ENCODE measurements around the gene SMYD1. TPM values are rescaled to one million over a fixed set of nuclear protein-coding genes. Genes with fewer than 3 reads are reported as not detected.

The SMYD1 gene
- total RNA-seq, 1 experiment from 2014 or later: not detected

GRCh38 chr2:88053934-88054781, 13.5 kb upstream of the SMYD1 start:
- POLR2A ChIA-PET: interaction anchor here (1.5 kb wide), 1 partner anchor 38 kb away, joined by 11 read pairs; the partner anchor contains the start of gene RNU2-63P
- H3K4me3 ChIP-seq (replicated peaks in 1 of 2; ENCODE audit: low read depth in 1 of 2, low read length in 2 of 2): peak overlapping the region; percentile 82 to 91
- H2AFZ ChIP-seq (ENCODE audit: low read depth, low read length, poor library complexity, severe bottlenecking): no peak overlapping the region
- H3K4me1 ChIP-seq (ENCODE audit: control insufficient read depth in 1 of 2, insufficient read depth in 2 of 2, low read length in 2 of 2): peaks cover 7 to 21% of the 10 kb centered on the region in 2 experiments; a peak in 3 of 4 replicates
- ATAC-seq (no peak), DNase-seq (ENCODE audit: low read depth, low spot score) (no peak)
- H3K4me2 ChIP-seq (ENCODE audit: low read length): peak overlapping the region; percentile 71
- H3K9ac ChIP-seq (ENCODE audit: low read length): peak overlapping the region; percentile 91
- intact Hi-C loops (cut with micrococcal nuclease): no loop called here
- H4K20me1 ChIP-seq (ENCODE audit: insufficient read depth): no peaks in the 10 kb centered on the region
- no peaks in the 10 kb centered on the region for H3K9me3 ChIP-seq (ENCODE audit: control insufficient read depth in 1 of 2, insufficient read depth in 1 of 2, low read depth in 1 of 2, low read length in 2 of 2)
- H3K79me2 ChIP-seq (ENCODE audit: insufficient read depth, low read length): peaks cover 26% of the 10 kb centered on the region
- no peak for TF ChIP-seq ELF1 (IDR thresholded peaks at IDR 0.05; ENCODE audit: borderline replicate concordance, low read depth)
- TF ChIP-seq SP1 (IDR thresholded peaks at IDR 0.05; ENCODE audit: low read depth): no peak
- TF ChIP-seq, protein P1, sequence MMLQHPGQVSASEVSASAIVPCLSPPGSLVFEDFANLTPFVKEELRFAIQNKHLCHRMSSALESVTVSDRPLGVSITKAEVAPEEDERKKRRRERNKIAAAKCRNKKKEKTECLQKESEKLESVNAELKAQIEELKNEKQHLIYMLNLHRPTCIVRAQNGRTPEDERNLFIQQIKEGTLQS (IDR thresholded peaks at IDR 0.05): no peak
- no peak for TF ChIP-seq ZNF274 (IDR thresholded peaks at IDR 0.05; ENCODE audit: low read depth, low read length)
- no peak for TF ChIP-seq JUND (IDR thresholded peaks at IDR 0.05)
- TF ChIP-seq POLR2A (IDR thresholded peaks at IDR 0.05; ENCODE audit: borderline replicate concordance, extremely low read depth, insufficient read depth, insufficient read length): no peak
- TF ChIP-seq CBX3 (IDR thresholded peaks at IDR 0.05; ENCODE audit: low read depth): no peak
- TF ChIP-seq FOSL1 (IDR thresholded peaks at IDR 0.05; ENCODE audit: low read depth): no peak
- TF ChIP-seq TCF7L2 (IDR thresholded peaks at IDR 0.05; ENCODE audit: borderline replicate concordance, extremely low read depth, insufficient read depth, insufficient read length): no peak
- TF ChIP-seq SIN3A (IDR thresholded peaks at IDR 0.05; ENCODE audit: low read depth): no peak
- TF ChIP-seq, protein P2, sequence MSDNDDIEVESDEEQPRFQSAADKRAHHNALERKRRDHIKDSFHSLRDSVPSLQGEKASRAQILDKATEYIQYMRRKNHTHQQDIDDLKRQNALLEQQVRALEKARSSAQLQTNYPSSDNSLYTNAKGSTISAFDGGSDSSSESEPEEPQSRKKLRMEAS (IDR thresholded peaks at IDR 0.05): no peak
- no peak for TF ChIP-seq EGR1 (IDR thresholded peaks at IDR 0.05; ENCODE audit: low read depth)
- TF ChIP-seq ZBTB33 (IDR thresholded peaks at IDR 0.05; ENCODE audit: extremely low read depth, insufficient replicate concordance, low read length): no peak
- TF ChIP-seq, protein P3, sequence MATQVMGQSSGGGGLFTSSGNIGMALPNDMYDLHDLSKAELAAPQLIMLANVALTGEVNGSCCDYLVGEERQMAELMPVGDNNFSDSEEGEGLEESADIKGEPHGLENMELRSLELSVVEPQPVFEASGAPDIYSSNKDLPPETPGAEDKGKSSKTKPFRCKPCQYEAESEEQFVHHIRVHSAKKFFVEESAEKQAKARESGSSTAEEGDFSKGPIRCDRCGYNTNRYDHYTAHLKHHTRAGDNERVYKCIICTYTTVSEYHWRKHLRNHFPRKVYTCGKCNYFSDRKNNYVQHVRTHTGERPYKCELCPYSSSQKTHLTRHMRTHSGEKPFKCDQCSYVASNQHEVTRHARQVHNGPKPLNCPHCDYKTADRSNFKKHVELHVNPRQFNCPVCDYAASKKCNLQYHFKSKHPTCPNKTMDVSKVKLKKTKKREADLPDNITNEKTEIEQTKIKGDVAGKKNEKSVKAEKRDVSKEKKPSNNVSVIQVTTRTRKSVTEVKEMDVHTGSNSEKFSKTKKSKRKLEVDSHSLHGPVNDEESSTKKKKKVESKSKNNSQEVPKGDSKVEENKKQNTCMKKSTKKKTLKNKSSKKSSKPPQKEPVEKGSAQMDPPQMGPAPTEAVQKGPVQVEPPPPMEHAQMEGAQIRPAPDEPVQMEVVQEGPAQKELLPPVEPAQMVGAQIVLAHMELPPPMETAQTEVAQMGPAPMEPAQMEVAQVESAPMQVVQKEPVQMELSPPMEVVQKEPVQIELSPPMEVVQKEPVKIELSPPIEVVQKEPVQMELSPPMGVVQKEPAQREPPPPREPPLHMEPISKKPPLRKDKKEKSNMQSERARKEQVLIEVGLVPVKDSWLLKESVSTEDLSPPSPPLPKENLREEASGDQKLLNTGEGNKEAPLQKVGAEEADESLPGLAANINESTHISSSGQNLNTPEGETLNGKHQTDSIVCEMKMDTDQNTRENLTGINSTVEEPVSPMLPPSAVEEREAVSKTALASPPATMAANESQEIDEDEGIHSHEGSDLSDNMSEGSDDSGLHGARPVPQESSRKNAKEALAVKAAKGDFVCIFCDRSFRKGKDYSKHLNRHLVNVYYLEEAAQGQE (IDR thresholded peaks at IDR 0.05; ENCODE audit: low read depth): no peak
- TF ChIP-seq CEBPB (IDR thresholded peaks at IDR 0.05; ENCODE audit: low read depth): no peak
- no peak for TF ChIP-seq ZFX (IDR thresholded peaks at IDR 0.05)
- TF ChIP-seq RAD21 (IDR thresholded peaks at IDR 0.05; ENCODE audit: low read depth): no peak
- no peaks in the 10 kb centered on the region for H3K36me3 ChIP-seq (ENCODE audit: control insufficient read depth in 1 of 2, insufficient read depth in 2 of 2, low read length in 2 of 2)
- H3K9me2 ChIP-seq (ENCODE audit: insufficient read depth): no peaks in the 10 kb centered on the region
- H3K27ac ChIP-seq (ENCODE audit: low read depth, low read length): peak overlapping the region; percentile 92
- RAD21 ChIA-PET (ENCODE audit: low non-redundant PET in 1 of 2, low total read pairs in 2 of 2, uncharacterized antibody in 2 of 2, unreplicated experiment in 2 of 2): no interaction called here
- BruUV-seq (replicated peaks): no TSS peak
- CTCF ChIA-PET: no interaction called here
- H3K27me3 ChIP-seq (ENCODE audit: insufficient read depth, low read length): no peaks in the 10 kb centered on the region

Data from HCT116 (cell line).